ENCODE results near the gene SNRNP27.
"Not testable (repeated sequence)": the region's sequence is repeated elsewhere in the genome, so short reads cannot be mapped to it uniquely, and the experiment has no call there.

The SNRNP27 gene

GRCh38 chr2:69947325-69947931, 53.7 kb downstream of the SNRNP27 start:
- DNase-seq, result no peak

- DNase-seq, result no peak
Observed at GRCh38 chr2:69948032-69948962, 54.5 kb downstream of the SNRNP27 start.

GRCh38 chr2:69948963-69949645, 55.3 kb downstream of the SNRNP27 start:
- no peak for DNase-seq

- DNase-seq, result no peak
Observed at GRCh38 chr2:69950241-69950640, 56.5 kb downstream of the SNRNP27 start.

- DNase-seq, result not testable (repeated sequence)
Observed at GRCh38 chr2:69950671-69951070, 56.9 kb downstream of the SNRNP27 start.

- DNase-seq, result no peak
Observed at GRCh38 chr2:69952336-69953115, 58.8 kb downstream of the SNRNP27 start.

GRCh38 chr2:69954084-69954483, 60.3 kb downstream of the SNRNP27 start:
- no peak for DNase-seq

Data from RPMI8226 (cell line).